ENCODE measurements around the gene TM9SF4. TPM values are rescaled to one million over a fixed set of nuclear protein-coding genes. Genes with fewer than 3 reads are reported as not detected.

The TM9SF4 gene
- total RNA-seq, 6 donors from 2014 or later: 26.7 to 48.0 (median 37.1) TPM

GRCh38 chr20:32208499-32209154, 99.1 kb downstream of the TM9SF4 start:
- Histone ChIP-seq H3K9me3 (no peaks in the 10 kb centered on the region), H3K36me3 (peaks cover 0 to 28% (median 14%) of the 10 kb centered on the region in 4 donors), H3K27ac (peak overlapping the region in 3 of 4 donors; percentile 91 to 98 (median 92)), H3K4me1 (peaks cover 39 to 44% (median 43%) of the 10 kb centered on the region in 4 donors), H3K4me3 (peak overlapping the region in 3 of 4 donors; percentile 68 to 98 (median 83)), H3K27me3 (no peaks in the 10 kb centered on the region)
- WGBS, 2 donors: 61 to 67% methylated on average over 13 of the region's 13 CpGs
- no peak for ATAC-seq (ENCODE audit: low FRiP score in 2 of 2)
- DNase-seq: no peak
- TF ChIP-seq CTCF (IDR thresholded peaks at IDR 0.05) (no peak), POLR2AphosphoS5 (IDR thresholded peaks at IDR 0.05) (no peak), EP300 (IDR thresholded peaks at IDR 0.05) (no peak), POLR2A (IDR thresholded peaks at IDR 0.05) (no peak)

GRCh38 chr20:32209850-32210605, 100.5 kb downstream of the TM9SF4 start:
- Histone ChIP-seq H3K9me3 (no peaks in the 10 kb centered on the region), H3K4me3 (no peak overlapping the region), H3K36me3 (peaks cover 0 to 38% (median 18%) of the 10 kb centered on the region in 4 donors), H3K27me3 (no peaks in the 10 kb centered on the region), H3K4me1 (peaks cover 25 to 30% (median 29%) of the 10 kb centered on the region in 4 donors), H3K27ac (peak overlapping the region in 1 of 4 donors; percentile 17)
- ATAC-seq (ENCODE audit: low FRiP score in 2 of 2) (no peak), DNase-seq (no peak)
- WGBS, 2 donors: 80 to 81% methylated on average over 9 of the region's 9 CpGs
- TF ChIP-seq EP300 (IDR thresholded peaks at IDR 0.05): no peak
- TF ChIP-seq POLR2A (IDR thresholded peaks at IDR 0.05): no peak
- TF ChIP-seq POLR2AphosphoS5 (IDR thresholded peaks at IDR 0.05): no peak
- TF ChIP-seq CTCF (IDR thresholded peaks at IDR 0.05): no peak

GRCh38 chr20:32213870-32214269, 104.4 kb downstream of the TM9SF4 start:
- DNase-seq (no peak), ATAC-seq (ENCODE audit: low FRiP score in 2 of 2) (no peak)
- no peak for TF ChIP-seq POLR2AphosphoS5 (IDR thresholded peaks at IDR 0.05)
- no peak for TF ChIP-seq POLR2A (IDR thresholded peaks at IDR 0.05)
- TF ChIP-seq EP300 (IDR thresholded peaks at IDR 0.05): no peak
- TF ChIP-seq CTCF (IDR thresholded peaks at IDR 0.05): no peak
- peaks cover 0 to 5% (median 2%) of the 10 kb centered on the region in 4 donors for H3K4me1 ChIP-seq
- H3K27ac ChIP-seq: no peak overlapping the region
- no peaks in the 10 kb centered on the region for H3K27me3 ChIP-seq
- H3K9me3 ChIP-seq: no peaks in the 10 kb centered on the region
- no peak overlapping the region for H3K4me3 ChIP-seq
- H3K36me3 ChIP-seq: peaks cover 4 to 76% (median 44%) of the 10 kb centered on the region in 4 donors
- WGBS, 2 donors: 95 to 97% methylated on average over 1 of the region's 1 CpG

- peaks cover 4 to 85% (median 43%) of the 10 kb centered on the region in 4 donors for H3K36me3 ChIP-seq
- H3K27me3 ChIP-seq: no peaks in the 10 kb centered on the region
These were observed 105.6 kb downstream of the TM9SF4 start for GRCh38 chr20:32215147-32215546.

More at GRCh38 chr20:32215147-32215546, 105.6 kb downstream of the TM9SF4 start:
- ATAC-seq (ENCODE audit: low FRiP score in 2 of 2): no peak
- WGBS, 2 donors: 92 to 93% methylated on average over 8 of the region's 8 CpGs
- Histone ChIP-seq H3K9me3 (no peaks in the 10 kb centered on the region), H3K4me1 (no peaks in the 10 kb centered on the region), H3K27ac (no peak overlapping the region), H3K4me3 (no peak overlapping the region)
- DNase-seq: no peak
- TF ChIP-seq POLR2A (IDR thresholded peaks at IDR 0.05) (no peak), POLR2AphosphoS5 (IDR thresholded peaks at IDR 0.05) (no peak), CTCF (IDR thresholded peaks at IDR 0.05) (no peak), EP300 (IDR thresholded peaks at IDR 0.05) (no peak)

Measured in upper lobe of left lung (tissue), 6 donors.